HepG2 (cell line): ENCODE results near the gene FRMD4A. TPM values are rescaled to one million over a fixed set of nuclear protein-coding genes. Genes with fewer than 3 reads are reported as not detected.
A peak's percentile ranks its signal among the peaks of the same experiment; 100 is the strongest.

ENCODE experiments used
- ATAC-seq: fragments of 200-7000 bp; cut with Tn5 transposase; 3 replicates; pipeline ENCODE4 v1.9.1; 2020; ENCODE audit warnings: mild to moderate bottlenecking, moderate library complexity
- BruUV-seq: library from RNA; stranded (reverse); fragments of 400-500 nt; replicated peaks from 2 replicates; lab custom pipeline; 2021; lab: Mats Ljungman, UMichigan
- CTCF ChIA-PET: fragments of 300-600 bp; formaldehyde crosslinking; extraction: SDS; loops from one replicate; lab custom pipeline; 2021; ENCODE audit warnings: low total read pairs, inconsistent platforms, low intra/inter-chr PET ratio; lab: Yijun Ruan, JAX
- POLR2A ChIA-PET: fragments of 350-600 bp; sonication (Branson Sonifier 250); formaldehyde crosslinking; loops from one replicate; lab custom pipeline; 2020; ENCODE audit warnings: antibody characterized with exemption, inconsistent platforms; lab: Yijun Ruan, JAX
- DNase-seq: peaks from one replicate; pipeline ENCODE4 v3.0.0-alpha.2; 2015; ENCODE audit warnings: low spot score
- FAIRE-seq: peaks from 3 replicates; lab custom pipeline; 2011; peaks lifted over from hg19 to GRCh38; lab: Jason Lieb, UNC
- H2AFZ ChIP-seq: one replicate; pipeline ENCODE4 v1.6.1; 2011; ENCODE audit warnings: low read length, inconsistent platforms
- H3K27ac ChIP-seq: fragments of 300-600 bp; 3 replicates; pipeline ENCODE4 v1.8.0; 2011; ENCODE audit warnings: mixed run types, mild to moderate bottlenecking, mixed read lengths, low read length, inconsistent platforms; ENCODE audit not compliant: insufficient read depth; ENCODE audit errors: extremely low read length
- H3K27me3 ChIP-seq, 2 experiments: fragments of 200-600 bp in 1 of 2; 2 replicates in 1 of 2; 3 replicates in 1 of 2; pipeline versions ENCODE4 v1.6.0 to v1.8.0; 2011; ENCODE audit warnings: low read length in 2 of 2, mild to moderate bottlenecking in 2 of 2, moderate library complexity in 2 of 2, inconsistent platforms in 1 of 2; ENCODE audit not compliant: insufficient read depth in 2 of 2, control insufficient read depth in 1 of 2
- H3K36me3 ChIP-seq, 2 experiments: fragments of 200-600 bp in 1 of 2; replicated peaks in 1 of 2; 2 replicates in 1 of 2; 3 replicates in 1 of 2; pipeline versions ENCODE4 v1.5.1 to v1.8.0; 2011; ENCODE audit warnings: low read length in 2 of 2, inconsistent platforms in 1 of 2; ENCODE audit not compliant: insufficient read depth in 2 of 2, control insufficient read depth in 1 of 2
- H3K4me1 ChIP-seq: 2 replicates; pipeline ENCODE4 v1.5.1; 2012; ENCODE audit warnings: low read length, inconsistent platforms; ENCODE audit not compliant: insufficient read depth
- H3K4me2 ChIP-seq: 2 replicates; pipeline ENCODE4 v1.6.0; 2011; ENCODE audit warnings: low read depth, low read length, inconsistent platforms
- H3K4me3 ChIP-seq, 3 experiments: fragments of 200-600 bp in 1 of 3; sonication (generic), shearing (Covaris generic) in 1 of 3; replicated peaks in 1 of 3; 2 replicates each; pipeline ENCODE4 v1.5.1; 2011 to 2016; ENCODE audit warnings: low read length in 3 of 3, inconsistent platforms in 2 of 3, low read depth in 2 of 3, mild to moderate bottlenecking in 2 of 3, control low read depth in 1 of 3, mixed read lengths in 1 of 3; ENCODE audit not compliant: insufficient read depth in 1 of 3
- H3K79me2 ChIP-seq: one replicate; pipeline ENCODE4 v1.6.1; 2011; ENCODE audit warnings: low read length, inconsistent platforms; ENCODE audit not compliant: insufficient read depth
- H3K9ac ChIP-seq: 2 replicates; pipeline ENCODE4 v1.6.0; 2011; ENCODE audit warnings: mild to moderate bottlenecking, low read depth, low read length, inconsistent platforms; ENCODE audit not compliant: insufficient read depth
- H3K9me3 ChIP-seq: 2 replicates; pipeline ENCODE4 v1.5.1; 2012; ENCODE audit warnings: mild to moderate bottlenecking, low read length
- H4K20me1 ChIP-seq: 2 replicates; pipeline ENCODE4 v1.6.0; 2011; ENCODE audit warnings: inconsistent platforms, mild to moderate bottlenecking, low read length, moderate library complexity; ENCODE audit not compliant: insufficient read depth
- AGO2 ChIP-seq: fragments of 200-400 bp; formaldehyde crosslinking; optimal IDR thresholded peaks from 2 replicates; pipeline ENCODE3; 2017; ENCODE audit warnings: mild to moderate bottlenecking, low read depth, low read length, moderate library complexity
- NFKB2 ChIP-seq: sonication (generic); formaldehyde crosslinking; IDR thresholded peaks from 2 replicates; pipeline ENCODE4 v1.4.0; 2020; ENCODE audit warnings: missing genetic modification reagents, borderline replicate concordance
- RBM39 ChIP-seq: fragments of 200-400 bp; formaldehyde crosslinking; IDR thresholded peaks from one replicate; pipeline ENCODE4 v1.6.1; 2018; ENCODE audit warnings: antibody characterized with exemption, mild to moderate bottlenecking, low read depth, low read length; ENCODE audit not compliant: poor library complexity, severe bottlenecking
- WGBS: methylation state at CpG from one replicate; pipeline ENCODE4 v1.1.6; 2017; ENCODE audit warnings: low lambda C conversion rate; 5-methylcytosine and 5-hydroxymethylcytosine counted together
- in situ Hi-C: cut with HindIII; loops from 2 replicates; pipeline ENCODE4 v1.10.0; 2017; ENCODE audit warnings: low pct_unique_long_range_greater_than_20kb; ENCODE audit not compliant: extremely low pct_ligation_motif_present
- intact Hi-C: fragments of 100-400 bp; cut with micrococcal nuclease; formaldehyde crosslinking; loops from one replicate; pipeline ENCODE4 v1.10.0; 2022; ENCODE audit not compliant: unreplicated experiment
- polyA plus RNA-seq, 8 experiments: library from polyadenylated mRNA; depleted of rRNA in 3 of 8; stranded (reverse) in 7 of 8; unstranded in 1 of 8; fragments of >200 nt; fragmentation: Illumina TruSeq in 4 of 8; extraction: Trizol in 4 of 8; gene quantifications; 2 replicates each; pipeline versions ENCODE4 v1.2.1 to v1.2.3, GENCODE V29; 2011 to 2016; ENCODE audit warnings: low read depth in 4 of 8, missing spikeins in 1 of 8, mixed read lengths in 1 of 8; ENCODE audit not compliant: insufficient read depth in 1 of 8
- total RNA-seq, 5 experiments: library from RNA; depleted of rRNA; stranded (reverse); fragments of >200 nt; fragmentation: Illumina TruSeq; extraction: Trizol; gene quantifications; 2 replicates each; pipeline ENCODE4 v1.2.3, GENCODE V29; 2016; ENCODE audit warnings: low read depth in 1 of 5
- TF ChIP-seq, protein P1 (sequence below): sonication (generic); formaldehyde crosslinking; IDR thresholded peaks from 2 replicates; pipeline ENCODE4 v1.4.0; 2020; ENCODE audit warnings: missing genetic modification reagents

Gene FRMD4A
- total and polyA plus RNA-seq, 2 of the 13 experiments (the other 11 are each of a cell fraction or from before 2014, with no cell fraction given) = 0.09 to 0.26 TPM

DNA sequence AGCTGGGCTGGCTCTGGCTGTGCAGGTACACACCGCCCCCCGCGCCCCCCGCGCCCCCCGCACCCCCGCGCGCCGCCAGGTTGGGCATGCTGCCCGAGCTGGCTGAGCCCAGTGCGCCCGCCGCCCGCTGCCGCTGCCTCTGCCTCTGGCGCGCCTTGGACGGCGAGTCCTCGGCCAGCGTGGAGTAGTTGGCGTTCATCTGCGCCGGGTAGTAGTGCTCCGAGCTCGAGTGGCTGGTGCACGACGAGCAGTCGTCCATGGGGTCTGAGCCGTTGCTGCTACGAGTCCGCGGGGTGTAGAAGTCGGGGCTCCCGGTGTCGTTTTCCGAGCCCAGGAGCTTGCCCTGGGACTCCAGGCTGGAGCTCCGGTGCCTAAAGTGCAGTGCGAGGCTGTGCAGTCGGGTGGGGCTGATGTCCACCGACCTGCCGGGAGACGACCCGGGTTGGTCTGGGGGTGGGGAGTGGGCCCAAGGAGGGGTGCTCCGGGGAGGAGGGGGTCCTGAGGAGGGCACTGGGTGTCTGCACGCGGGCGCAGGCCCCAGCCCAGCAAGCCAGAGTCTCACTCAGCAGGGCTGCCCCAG is 673.5 kb downstream of the FRMD4A start (continued):
- TF ChIP-seq, protein P1, sequence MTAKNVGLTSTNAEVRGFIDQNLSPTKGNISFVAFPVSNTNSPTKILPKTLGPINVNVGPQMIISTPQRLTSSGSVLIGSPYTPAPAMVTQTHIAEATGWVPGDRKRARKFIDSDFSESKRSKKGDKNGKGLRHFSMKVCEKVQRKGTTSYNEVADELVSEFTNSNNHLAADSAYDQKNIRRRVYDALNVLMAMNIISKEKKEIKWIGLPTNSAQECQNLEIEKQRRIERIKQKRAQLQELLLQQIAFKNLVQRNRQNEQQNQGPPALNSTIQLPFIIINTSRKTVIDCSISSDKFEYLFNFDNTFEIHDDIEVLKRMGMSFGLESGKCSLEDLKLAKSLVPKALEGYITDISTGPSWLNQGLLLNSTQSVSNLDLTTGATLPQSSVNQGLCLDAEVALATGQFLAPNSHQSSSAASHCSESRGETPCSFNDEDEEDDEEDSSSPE (CRISPR knock-in tag) = no peak
- no peak for TF ChIP-seq RBM39

DNA sequence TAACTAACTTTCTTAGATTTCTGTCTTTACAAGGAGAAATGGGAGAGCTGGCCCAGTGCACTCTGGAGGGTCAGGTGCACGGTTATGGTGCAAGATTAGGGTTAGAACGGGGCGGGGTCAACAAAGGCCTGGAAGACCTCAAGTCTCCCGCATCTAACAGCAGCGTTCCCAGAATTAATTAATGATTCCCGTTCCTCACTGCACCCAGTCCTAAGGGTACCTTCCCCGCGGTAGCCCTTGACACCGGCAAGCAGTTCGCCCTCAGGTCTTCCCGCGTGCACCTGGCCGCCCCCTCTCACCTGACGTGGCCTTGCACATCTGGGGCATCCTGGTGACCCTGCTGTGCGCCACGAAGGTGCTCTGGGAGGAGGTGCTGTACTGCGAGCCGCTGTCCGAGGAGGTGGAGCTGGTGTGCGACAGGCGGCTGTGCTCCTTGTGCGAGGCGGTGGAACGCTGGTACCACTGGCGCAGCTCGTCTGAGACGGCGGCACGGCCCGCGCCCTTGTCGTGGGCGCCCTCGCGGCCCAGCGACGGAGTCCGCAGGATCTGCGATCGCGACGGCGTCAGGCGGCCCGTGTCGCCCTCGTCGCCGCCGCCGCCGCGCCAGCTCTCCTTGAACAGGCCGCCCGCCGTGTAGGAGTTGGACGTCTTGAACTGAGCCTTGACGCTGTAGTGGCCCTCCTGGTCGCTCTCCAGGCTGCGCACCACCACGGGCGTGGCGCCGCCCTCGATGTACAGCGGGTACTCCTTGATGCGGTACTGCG is 674.2 kb downstream of the FRMD4A start:
- TF ChIP-seq NFKB2 (CRISPR knock-in tag) (no peak), AGO2 (peak; percentile 36)
- no TSS peak for BruUV-seq
- H3K36me3 ChIP-seq = no peaks in the 10 kb centered on the region
- in situ Hi-C loops = loop anchor here (5.0 kb wide), 1 partner anchor 121 kb away; no protein-coding TSS in a partner anchor
- no peaks in the 10 kb centered on the region for H4K20me1 ChIP-seq
- H3K9me3 ChIP-seq = no peaks in the 10 kb centered on the region
- POLR2A ChIA-PET = no interaction called here
- ATAC-seq (no peak), DNase-seq (no peak), FAIRE-seq (no peak)
- H3K27me3 ChIP-seq = no peaks in the 10 kb centered on the region
- no peaks in the 10 kb centered on the region for H3K4me1 ChIP-seq
- H3K79me2 ChIP-seq = no peaks in the 10 kb centered on the region
- 98% methylated on average over 55 of the region's 68 CpGs for WGBS
- no peak overlapping the region for H3K4me3 ChIP-seq
- H2AFZ ChIP-seq = no peak overlapping the region
- intact Hi-C loops = no loop called here
- no peak overlapping the region for H3K27ac ChIP-seq
- H3K9ac ChIP-seq = no peak overlapping the region
- CTCF ChIA-PET = no interaction called here
- H3K4me2 ChIP-seq = no peak overlapping the region
